Natural killer cell treated with Interleukin-12 subunit alpha and Interleukin-12 subunit beta and Interleukin-15 and Interleukin-18, amount 100 ng/mL, for 72 hours (primary cell): Measurements from ENCODE around the gene UCP2. TPM values are rescaled to one million over a fixed set of nuclear protein-coding genes. Genes with fewer than 3 reads are reported as not detected.

Source experiments
- ATAC-seq, 2 donors: fragments of 150-1000 bp; cut with Tn5 transposase in 1 of 2; sonication (Bioruptor Pico), chemical (Tn5 transposase) in 1 of 2; 2 replicates each; pipeline ENCODE4 v1.10.0; 2021
- DNase-seq: peaks from one replicate; pipeline ENCODE4 v3.0.0; 2022; ENCODE audit warnings: low spot score
- H3K27ac Mint-ChIP-seq, 2 donors: 1 replicate in 1 of 2; 2 replicates in 1 of 2; pipeline ENCODE4 v1.8.0; 2022; ENCODE audit warnings: mixed read lengths in 2 of 2, mild to moderate bottlenecking in 1 of 2, moderate library complexity in 1 of 2
- H3K27me3 Mint-ChIP-seq, 2 donors: 1 replicate in 1 of 2; 2 replicates in 1 of 2; pipeline ENCODE4 v1.8.0; 2022; ENCODE audit warnings: mixed read lengths in 2 of 2
- H3K36me3 Mint-ChIP-seq: one replicate; pipeline ENCODE4 v1.8.0; 2022; ENCODE audit warnings: mixed read lengths
- H3K4me1 Mint-ChIP-seq, 2 donors: 1 replicate in 1 of 2; 2 replicates in 1 of 2; pipeline ENCODE4 v1.8.0; 2022; ENCODE audit warnings: low read depth in 2 of 2, mixed read lengths in 2 of 2, mild to moderate bottlenecking in 1 of 2
- H3K4me3 Mint-ChIP-seq: one replicate; pipeline ENCODE4 v1.8.0; 2022; ENCODE audit warnings: mixed read lengths
- H3K9me3 Mint-ChIP-seq: 2 replicates; pipeline ENCODE4 v1.8.0; 2022; ENCODE audit warnings: mixed read lengths
- total RNA-seq, 2 donors: library from RNA; stranded (reverse); gene quantifications; one replicate each; pipeline ENCODE4 v1.2.3, GENCODE V29; 2022

UCP2 gene
- total RNA-seq, 2 donors from 2014 or later = 333 to 668 TPM

DNA sequence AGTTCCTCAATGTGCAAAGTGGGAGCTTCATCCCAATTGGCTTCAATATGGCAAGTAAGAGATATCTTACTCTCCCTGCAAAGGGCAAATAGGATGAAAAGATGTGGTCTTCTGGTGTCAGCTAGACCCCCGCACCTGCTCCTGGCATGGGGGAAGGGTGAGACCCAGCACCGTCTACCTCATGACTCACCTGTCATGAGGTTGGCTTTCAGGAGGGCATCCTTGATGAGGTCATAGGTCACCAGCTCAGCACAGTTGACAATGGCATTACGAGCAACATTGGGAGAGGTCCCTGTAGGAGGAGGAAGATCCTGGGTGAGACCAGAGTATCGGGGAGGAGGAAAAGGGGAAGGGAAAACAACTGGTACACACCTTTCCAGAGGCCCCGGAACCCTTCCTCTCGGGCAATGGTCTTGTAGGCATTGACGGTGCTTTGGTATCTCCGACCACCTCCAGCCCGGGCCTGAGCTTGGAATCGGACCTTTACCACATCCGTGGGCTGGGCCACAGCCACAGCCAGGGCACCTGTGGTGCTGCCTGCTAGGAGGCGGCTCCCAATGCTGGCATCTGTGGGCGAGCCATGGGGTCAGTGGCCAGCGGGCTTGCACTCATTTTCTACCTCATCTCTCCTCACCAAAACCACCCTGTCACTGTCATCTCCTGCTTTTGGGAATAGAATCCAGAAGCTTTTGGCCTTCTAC lies 6.0 kb downstream of the UCP2 start:
- peak overlapping the region; percentile 95 to 97 for H3K27ac Mint-ChIP-seq
- H3K9me3 Mint-ChIP-seq = no peaks in the 10 kb centered on the region
- H3K4me1 Mint-ChIP-seq = peaks cover 75 to 77% of the 10 kb centered on the region in 2 donors
- DNase-seq (no peak), ATAC-seq (no peak)
- H3K4me3 Mint-ChIP-seq = peak overlapping the region; percentile 95
- H3K27me3 Mint-ChIP-seq = no peaks in the 10 kb centered on the region
- peaks cover 38% of the 10 kb centered on the region for H3K36me3 Mint-ChIP-seq

DNA sequence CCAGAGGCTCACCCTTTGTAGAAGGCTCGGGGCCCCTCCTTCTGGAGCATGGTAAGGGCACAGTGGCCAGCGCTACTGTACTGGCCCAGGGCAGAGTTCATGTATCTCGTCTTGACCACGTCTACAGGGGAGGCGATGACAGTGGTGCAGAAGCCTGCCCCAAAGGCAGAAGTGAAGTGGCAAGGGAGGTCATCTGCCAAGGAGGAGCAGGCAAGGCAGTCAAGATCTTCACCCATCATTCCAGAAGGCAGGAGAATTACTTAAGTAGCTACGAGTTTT lies 7.2 kb downstream of the UCP2 start:
- peak overlapping the region; percentile 59 for H3K4me3 Mint-ChIP-seq
- peaks cover 69% of the 10 kb centered on the region in 2 donors for H3K4me1 Mint-ChIP-seq
- H3K36me3 Mint-ChIP-seq = peaks cover 28% of the 10 kb centered on the region
- H3K9me3 Mint-ChIP-seq = no peaks in the 10 kb centered on the region
- ATAC-seq = no peak
- H3K27ac Mint-ChIP-seq = peak overlapping the region; percentile 95 to 97
- no peak for DNase-seq
- no peaks in the 10 kb centered on the region for H3K27me3 Mint-ChIP-seq

DNA sequence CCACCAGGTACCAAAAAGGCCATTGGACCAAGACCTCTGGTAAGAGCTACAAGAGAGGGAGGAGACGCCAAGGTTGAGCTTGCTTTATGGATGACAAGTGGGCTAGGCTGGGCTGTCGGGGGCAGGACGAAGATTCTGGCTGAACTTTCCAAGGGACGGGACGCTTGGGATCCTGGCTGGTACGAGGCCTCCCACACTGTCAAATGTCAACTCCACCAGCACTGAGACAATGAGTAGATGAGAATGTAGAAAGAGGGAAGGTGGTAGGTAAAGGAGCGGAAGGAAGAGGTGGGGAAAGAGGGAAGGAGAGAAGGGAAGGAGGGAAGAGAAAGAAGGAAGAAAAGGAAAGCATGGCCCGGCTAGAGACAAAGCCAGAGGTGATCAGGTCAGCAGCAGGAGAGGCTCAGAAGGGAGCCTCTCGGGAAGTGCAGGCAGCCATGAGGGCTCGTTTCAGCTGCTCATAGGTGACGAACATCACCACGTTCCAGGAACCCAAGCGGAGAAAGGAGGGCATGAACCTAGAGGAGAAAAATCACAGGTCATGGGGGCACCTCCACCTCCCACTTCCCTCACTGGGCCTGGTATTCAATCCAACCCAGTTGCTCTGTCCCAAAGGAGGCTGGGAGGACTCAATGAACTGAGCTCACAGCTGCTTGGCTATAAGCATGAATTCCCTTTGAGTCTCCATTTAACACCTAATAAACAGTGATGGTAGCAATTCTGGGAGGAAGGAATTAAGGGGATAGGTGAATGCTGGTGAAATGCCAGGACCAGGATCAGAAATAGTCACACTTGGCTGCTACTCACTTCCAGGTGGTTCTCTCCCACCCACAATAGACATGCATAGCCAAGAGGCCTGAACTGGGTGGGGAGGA lies 7.8 kb downstream of the UCP2 start:
- H3K4me1 Mint-ChIP-seq = peaks cover 68 to 69% of the 10 kb centered on the region in 2 donors
- DNase-seq (no peak), ATAC-seq (no peak)
- H3K36me3 Mint-ChIP-seq = peaks cover 28% of the 10 kb centered on the region
- no peaks in the 10 kb centered on the region for H3K27me3 Mint-ChIP-seq
- H3K4me3 Mint-ChIP-seq = peak overlapping the region; percentile 59
- no peaks in the 10 kb centered on the region for H3K9me3 Mint-ChIP-seq
- H3K27ac Mint-ChIP-seq = peak overlapping the region; percentile 95 to 97

DNA sequence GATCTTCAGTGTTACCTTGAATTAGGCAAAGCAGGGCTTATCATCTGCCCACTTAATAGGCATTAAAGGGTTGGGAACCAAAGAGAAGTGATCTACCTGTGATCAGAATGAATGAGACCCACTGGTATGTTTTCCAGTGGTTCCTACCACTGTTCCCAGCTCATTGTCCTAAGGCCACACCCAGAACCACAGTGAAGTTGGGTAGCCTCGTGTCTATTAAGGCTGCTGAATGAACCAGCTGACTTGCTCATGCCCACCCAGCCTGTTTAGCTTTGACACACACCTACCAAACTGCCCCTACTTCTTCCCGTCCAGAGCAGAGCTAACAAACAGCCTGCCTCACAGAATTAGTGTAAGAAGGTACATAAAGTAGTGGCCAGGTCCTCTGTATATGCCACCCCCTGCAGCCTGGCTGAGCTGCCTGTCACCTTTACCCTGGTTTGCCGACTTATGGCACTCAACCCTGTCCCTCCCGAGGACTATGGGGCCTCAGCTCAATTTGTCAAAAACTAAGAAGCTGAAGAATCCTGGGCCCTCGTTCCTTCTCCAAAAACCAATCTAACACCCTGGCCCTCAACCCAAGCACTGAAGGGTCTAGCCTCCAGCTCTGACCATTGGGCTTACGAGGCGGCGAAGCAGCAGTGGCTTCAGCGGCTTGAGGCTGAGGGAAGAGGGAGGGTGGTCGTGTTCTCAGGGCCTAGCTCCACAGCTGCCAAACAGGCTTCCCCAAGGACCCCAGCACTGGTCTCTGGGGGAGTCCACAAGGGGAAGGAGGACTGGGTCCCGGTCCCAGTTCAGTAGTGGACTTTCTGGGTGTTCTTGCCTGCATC lies 9.8 kb downstream of the UCP2 start:
- no peak for DNase-seq
- Mint-ChIP-seq H3K4me1 (peaks cover 67 to 68% of the 10 kb centered on the region in 2 donors), H3K4me3 (no peak overlapping the region), H3K36me3 (peaks cover 21% of the 10 kb centered on the region), H3K27ac (peak overlapping the region; percentile 95 to 97), H3K27me3 (no peaks in the 10 kb centered on the region), H3K9me3 (no peaks in the 10 kb centered on the region)
- ATAC-seq = peak in 1 of 2 donors; percentile 3

DNA sequence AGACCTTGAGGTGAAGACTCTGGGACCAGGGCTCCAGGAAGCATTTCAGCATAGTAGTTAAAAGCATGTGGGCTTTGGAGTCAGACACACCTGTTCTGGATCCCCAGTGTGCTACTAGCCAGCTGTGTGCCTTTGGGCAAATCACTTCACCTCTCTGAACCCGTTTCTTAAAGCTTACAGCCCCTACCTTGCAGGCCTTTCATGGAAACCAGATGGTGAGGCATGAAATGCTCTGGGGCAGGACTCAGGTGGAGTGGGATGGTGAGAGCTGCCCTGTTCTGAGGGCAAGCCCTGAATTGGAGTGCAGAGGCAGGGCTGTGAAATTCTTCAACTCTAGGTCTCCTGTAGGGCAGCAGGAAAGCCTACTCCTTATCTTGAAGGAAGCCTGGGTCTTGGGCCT lies 10.5 kb downstream of the UCP2 start:
- no peak for ATAC-seq
- no peak for DNase-seq
- no peaks in the 10 kb centered on the region for H3K27me3 Mint-ChIP-seq
- no peaks in the 10 kb centered on the region for H3K9me3 Mint-ChIP-seq
- peak overlapping the region; percentile 95 to 97 for H3K27ac Mint-ChIP-seq
- peaks cover 19% of the 10 kb centered on the region for H3K36me3 Mint-ChIP-seq
- no peak overlapping the region for H3K4me3 Mint-ChIP-seq
- H3K4me1 Mint-ChIP-seq = peaks cover 61 to 65% of the 10 kb centered on the region in 2 donors

DNA sequence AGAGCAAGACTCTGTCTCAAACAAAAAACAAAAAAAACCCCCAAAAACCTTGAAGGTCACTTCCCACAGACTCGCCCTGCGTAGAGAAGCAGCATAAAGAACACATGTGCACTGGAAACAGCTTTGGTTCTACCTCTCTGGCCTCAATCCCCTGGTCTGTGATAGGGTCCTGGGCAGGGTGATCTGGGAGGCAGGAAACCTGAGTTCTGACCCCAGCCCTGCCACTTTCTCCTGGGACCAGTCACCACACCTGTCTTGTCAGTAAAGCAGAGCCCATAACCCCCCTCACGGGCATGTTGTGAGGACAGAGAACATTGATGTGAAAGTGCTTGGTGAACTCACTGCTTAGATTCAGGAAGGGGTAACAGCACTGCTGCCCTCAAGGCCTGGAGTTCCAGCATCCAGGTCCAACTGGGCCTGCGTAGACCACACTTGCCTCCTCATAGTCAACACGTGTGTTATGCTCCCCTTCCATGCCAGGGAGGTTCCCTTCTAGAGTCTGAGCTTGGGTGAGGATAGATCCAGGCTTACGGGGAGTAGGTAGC lies 11.4 kb downstream of the UCP2 start:
- peaks cover 13% of the 10 kb centered on the region for H3K36me3 Mint-ChIP-seq
- no peaks in the 10 kb centered on the region for H3K9me3 Mint-ChIP-seq
- H3K4me1 Mint-ChIP-seq = peaks cover 52 to 58% of the 10 kb centered on the region in 2 donors
- no peaks in the 10 kb centered on the region for H3K27me3 Mint-ChIP-seq
- no peak overlapping the region for H3K4me3 Mint-ChIP-seq
- DNase-seq (no peak), ATAC-seq (peak in 1 of 2 donors; percentile 15)
- H3K27ac Mint-ChIP-seq = peak overlapping the region; percentile 95 to 97

DNA sequence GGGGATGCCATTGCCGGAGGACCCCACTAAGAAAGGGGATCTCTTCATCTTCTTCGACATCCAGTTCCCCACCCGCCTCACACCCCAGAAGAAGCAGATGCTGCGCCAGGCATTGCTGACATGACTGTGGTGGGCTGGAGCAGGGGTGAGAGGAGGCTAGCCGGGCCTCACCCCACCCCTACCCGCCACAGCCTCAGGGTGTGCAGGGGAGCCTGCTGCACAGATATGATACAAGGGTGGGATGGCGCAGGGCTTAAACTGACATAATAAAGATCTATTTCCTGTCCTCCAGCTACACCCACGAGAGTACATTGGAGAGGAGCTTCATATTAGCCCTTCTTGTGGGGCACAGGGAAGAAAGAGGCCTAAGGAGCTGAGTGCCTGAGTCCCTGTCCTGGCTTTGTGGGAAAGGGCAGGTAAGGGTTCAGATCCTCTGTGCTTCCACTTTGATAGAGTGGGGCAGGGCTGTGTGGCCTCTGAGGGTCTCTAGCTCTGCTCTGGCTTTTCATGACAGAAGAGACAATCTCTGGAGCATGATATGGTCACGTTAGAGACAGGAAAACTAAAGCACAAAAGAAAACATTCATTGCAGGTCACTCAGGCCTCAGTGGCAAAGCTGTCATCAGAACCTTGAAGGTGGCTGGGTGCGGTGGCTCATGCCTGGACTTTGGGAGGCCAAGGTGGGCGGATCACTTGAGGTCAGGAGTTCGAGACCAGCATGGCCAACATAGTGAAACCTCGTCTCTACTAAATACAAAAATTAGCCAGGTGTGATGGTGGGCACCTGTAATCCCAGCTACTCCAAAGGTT lies 12.4 kb downstream of the UCP2 start:
- Mint-ChIP-seq H3K36me3 (peaks cover 8% of the 10 kb centered on the region), H3K27me3 (no peaks in the 10 kb centered on the region), H3K9me3 (no peaks in the 10 kb centered on the region), H3K27ac (peak overlapping the region; percentile 95 to 97), H3K4me1 (peaks cover 45 to 53% of the 10 kb centered on the region in 2 donors), H3K4me3 (no peak overlapping the region)
- ATAC-seq = peak; percentile 45
- peak; percentile 47 for DNase-seq

DNA sequence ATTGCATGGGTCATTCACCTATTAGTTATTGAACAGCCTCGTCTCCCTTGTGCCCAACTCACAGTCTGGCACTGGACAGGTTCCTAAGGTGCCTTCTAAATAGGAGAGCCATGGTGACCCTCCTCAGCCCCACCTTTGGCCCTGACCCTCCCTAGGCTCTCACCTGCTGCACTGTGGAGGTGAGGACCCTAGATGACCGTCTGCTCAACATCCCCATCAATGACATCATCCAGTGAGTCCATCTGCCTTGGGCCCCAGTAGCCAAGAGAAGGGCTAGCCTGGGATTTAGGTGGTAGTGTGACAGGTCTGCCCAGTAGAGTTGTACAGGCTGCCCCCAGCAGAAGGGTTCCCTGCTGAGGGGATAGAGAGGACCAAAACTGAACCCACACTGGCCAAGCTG lies 13.6 kb downstream of the UCP2 start:
- Mint-ChIP-seq H3K27ac (peak overlapping the region; percentile 95 to 97), H3K4me3 (no peak overlapping the region), H3K4me1 (peaks cover 39 to 48% of the 10 kb centered on the region in 2 donors), H3K9me3 (no peaks in the 10 kb centered on the region), H3K36me3 (no peaks in the 10 kb centered on the region), H3K27me3 (no peaks in the 10 kb centered on the region)
- DNase-seq (no peak), ATAC-seq (no peak)

DNA sequence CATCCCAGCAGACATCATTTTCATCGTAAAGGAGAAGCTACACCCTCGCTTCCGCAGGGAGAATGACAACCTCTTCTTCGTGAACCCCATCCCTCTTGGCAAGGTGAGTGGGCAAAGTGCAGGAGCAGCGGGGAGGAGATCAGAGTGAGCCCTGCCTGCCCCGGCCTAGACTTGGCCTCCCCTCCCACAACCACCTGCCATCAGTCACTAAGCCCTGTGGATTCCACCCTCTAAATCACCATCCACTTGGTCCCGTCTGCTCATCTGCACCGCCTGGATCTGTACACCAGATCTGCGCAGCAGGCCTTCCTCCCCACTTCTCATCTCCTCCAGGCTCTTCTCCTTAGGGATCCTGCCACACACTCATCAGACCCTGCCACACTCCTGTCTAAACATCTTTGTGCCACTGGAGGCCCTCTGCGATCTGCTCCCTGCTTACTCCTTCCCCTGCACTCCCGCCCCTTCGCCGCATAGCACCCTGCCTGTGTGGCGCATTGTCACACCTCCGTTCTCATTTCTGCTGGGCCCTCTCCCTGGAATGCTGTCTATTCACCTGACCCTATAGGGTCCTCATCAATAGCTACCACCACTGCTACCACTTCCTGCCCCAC lies 14.2 kb downstream of the UCP2 start:
- Mint-ChIP-seq H3K36me3 (no peaks in the 10 kb centered on the region), H3K4me3 (no peak overlapping the region), H3K27me3 (no peaks in the 10 kb centered on the region), H3K27ac (peak overlapping the region; percentile 95 to 97), H3K9me3 (no peaks in the 10 kb centered on the region), H3K4me1 (peaks cover 38 to 47% of the 10 kb centered on the region in 2 donors)
- ATAC-seq (no peak), DNase-seq (peak; percentile 56)

DNA sequence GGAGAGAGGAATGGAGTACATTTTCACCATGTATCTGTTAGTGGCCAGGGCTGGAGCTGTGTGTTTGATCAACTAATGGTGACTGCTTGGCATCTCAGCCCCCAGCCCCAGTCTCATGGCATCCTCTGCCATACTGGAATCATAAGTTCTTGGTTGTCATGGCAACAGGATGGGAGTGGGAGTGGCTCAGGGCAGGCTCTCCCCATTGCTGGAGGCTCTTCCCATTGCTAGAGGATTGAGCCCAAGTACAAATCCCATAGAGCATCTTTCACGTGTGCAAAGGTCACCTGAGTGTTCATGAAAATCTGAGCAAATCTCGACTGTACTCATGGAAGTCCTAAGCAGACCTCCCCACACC lies 16.9 kb downstream of the UCP2 start:
- ATAC-seq (no peak), DNase-seq (no peak)
- H3K27ac Mint-ChIP-seq = no peak overlapping the region
- no peaks in the 10 kb centered on the region for H3K27me3 Mint-ChIP-seq
- H3K4me3 Mint-ChIP-seq = no peak overlapping the region
- H3K4me1 Mint-ChIP-seq = peaks cover 27 to 29% of the 10 kb centered on the region in 2 donors
- H3K36me3 Mint-ChIP-seq = no peaks in the 10 kb centered on the region
- no peaks in the 10 kb centered on the region for H3K9me3 Mint-ChIP-seq

DNA sequence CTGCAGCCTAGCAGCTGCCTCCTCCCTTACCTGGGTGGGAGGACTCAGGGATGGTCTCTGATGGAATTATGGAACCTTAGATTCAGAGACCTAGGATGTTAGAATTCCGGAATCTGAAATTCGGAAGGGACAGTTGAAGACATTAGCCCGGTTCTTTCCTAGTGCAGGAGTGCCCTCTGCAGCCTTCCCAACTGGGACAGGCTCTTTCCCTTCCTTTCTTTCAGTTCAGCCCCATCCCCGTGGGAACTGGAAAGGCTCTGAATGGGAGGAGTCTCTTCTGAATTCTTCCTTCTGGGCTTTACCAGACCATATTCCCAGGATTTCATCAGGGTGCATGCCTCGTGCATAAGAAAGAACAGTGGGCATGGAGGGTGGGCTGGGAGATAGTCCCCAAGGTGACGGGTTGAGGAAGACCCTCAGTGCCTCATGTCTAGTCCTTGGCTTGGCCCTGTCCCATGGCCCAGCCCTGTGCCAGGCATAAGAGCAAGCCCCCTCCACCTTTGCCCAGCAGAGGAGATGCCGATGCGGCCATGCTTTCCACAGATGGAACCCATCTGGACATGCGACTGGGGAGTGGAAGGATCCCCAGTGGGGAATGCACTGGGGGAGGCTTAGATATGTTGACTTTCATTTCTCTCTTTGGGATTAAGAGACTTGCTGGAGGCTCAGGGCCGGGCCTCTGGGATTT lies 17.4 kb downstream of the UCP2 start:
- ATAC-seq = no peak
- no peaks in the 10 kb centered on the region for H3K27me3 Mint-ChIP-seq
- peaks cover 26 to 27% of the 10 kb centered on the region in 2 donors for H3K4me1 Mint-ChIP-seq
- no peaks in the 10 kb centered on the region for H3K9me3 Mint-ChIP-seq
- no peak overlapping the region for H3K4me3 Mint-ChIP-seq
- DNase-seq = peak; percentile 20
- H3K27ac Mint-ChIP-seq = peak overlapping the region in 1 of 2 donors; percentile 47
- H3K36me3 Mint-ChIP-seq = no peaks in the 10 kb centered on the region

DNA sequence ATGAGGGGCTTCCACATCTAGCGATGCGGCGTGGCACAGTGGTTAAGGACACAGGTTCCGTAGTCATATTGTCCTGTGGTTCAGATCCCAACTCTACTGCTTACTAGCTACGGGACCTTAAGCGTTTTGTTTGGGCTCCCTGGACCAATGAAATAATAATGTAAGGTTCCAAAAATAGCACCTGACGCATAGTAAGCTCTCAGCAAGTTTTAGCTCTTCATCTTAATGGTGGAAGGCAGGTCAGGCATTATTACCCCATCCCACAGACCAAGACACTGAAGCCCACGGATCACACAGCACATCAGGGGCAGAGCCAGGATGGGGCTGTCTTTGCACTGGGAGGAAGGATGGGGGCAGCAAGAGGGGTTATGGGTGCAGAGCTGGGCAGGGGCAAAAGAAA lies 18.8 kb downstream of the UCP2 start:
- ATAC-seq = no peak
- H3K27me3 Mint-ChIP-seq = no peaks in the 10 kb centered on the region

More for the DNA sequence above, 18.8 kb downstream of the UCP2 start:
- Mint-ChIP-seq H3K4me3 (no peak overlapping the region), H3K36me3 (no peaks in the 10 kb centered on the region), H3K27ac (peak overlapping the region in 1 of 2 donors; percentile 47), H3K9me3 (no peaks in the 10 kb centered on the region), H3K4me1 (peaks cover 13 to 15% of the 10 kb centered on the region in 2 donors)
- peak; percentile 6 for DNase-seq
